H9 (cell line): ENCODE results near the gene IL16. TPM values are rescaled to one million over a fixed set of nuclear protein-coding genes. Genes with fewer than 3 reads are reported as not detected.

ENCODE experiments used
- DNase-seq: peaks from one replicate; pipeline ENCODE4 v3.0.0-alpha.2; 2017
- H2AFZ ChIP-seq: one replicate; pipeline ENCODE4 v1.6.1; 2013; ENCODE audit warnings: mild to moderate bottlenecking, low read length, control low read depth, moderate library complexity
- H2AK5ac ChIP-seq: 2 replicates; pipeline ENCODE4 v1.6.1; 2013; ENCODE audit warnings: low read length, control low read depth, mixed read lengths; ENCODE audit not compliant: insufficient read length
- H2BK120ac ChIP-seq: one replicate; pipeline ENCODE4 v1.6.1; 2013; ENCODE audit warnings: low read depth, mild to moderate bottlenecking, low read length, control low read depth, inconsistent platforms; ENCODE audit not compliant: poor library complexity, severe bottlenecking
- H2BK12ac ChIP-seq: 2 replicates; pipeline ENCODE4 v1.6.1; 2013; ENCODE audit warnings: low read length, control low read depth, mixed read lengths, low read depth; ENCODE audit not compliant: insufficient read length
- H2BK15ac ChIP-seq: 2 replicates; pipeline ENCODE4 v1.6.1; 2013; ENCODE audit warnings: low read depth, low read length, control low read depth
- H2BK20ac ChIP-seq: one replicate; pipeline ENCODE4 v1.6.1; 2013; ENCODE audit warnings: low read depth, mild to moderate bottlenecking, low read length, control low read depth, inconsistent platforms; ENCODE audit not compliant: poor library complexity, severe bottlenecking
- H2BK5ac ChIP-seq: 2 replicates; pipeline ENCODE4 v1.6.1; 2013; ENCODE audit warnings: low read length, control low read depth, mixed read lengths; ENCODE audit not compliant: insufficient read length
- H3K14ac ChIP-seq: 2 replicates; pipeline ENCODE4 v1.6.1; 2013; ENCODE audit warnings: low read length, control low read depth; ENCODE audit not compliant: insufficient read depth
- H3K18ac ChIP-seq: 2 replicates; pipeline ENCODE4 v1.6.1; 2013; ENCODE audit warnings: low read depth, mild to moderate bottlenecking, mixed read lengths, low read length, control low read depth; ENCODE audit not compliant: insufficient read length
- H3K23ac ChIP-seq: 2 replicates; pipeline ENCODE4 v1.6.1; 2013; ENCODE audit warnings: low read length, control low read depth, mixed read lengths, low read depth; ENCODE audit not compliant: insufficient read length
- H3K23me2 ChIP-seq: 2 replicates; pipeline ENCODE4 v1.6.1; 2013; ENCODE audit warnings: low read depth, mild to moderate bottlenecking, mixed read lengths, low read length, control low read depth; ENCODE audit not compliant: insufficient read length, poor library complexity, severe bottlenecking
- H3K27ac ChIP-seq: 2 replicates; pipeline ENCODE4 v1.5.1; 2013; ENCODE audit warnings: low read length, control low read depth, mixed read lengths, low read depth; ENCODE audit not compliant: insufficient read length
- H3K27me3 ChIP-seq: 2 replicates; pipeline ENCODE4 v1.6.1; 2013; ENCODE audit warnings: low read length, control low read depth, inconsistent platforms; ENCODE audit not compliant: insufficient read depth
- H3K4ac ChIP-seq: 2 replicates; pipeline ENCODE4 v1.6.1; 2013; ENCODE audit warnings: low read depth, mild to moderate bottlenecking, control low read depth, inconsistent platforms, low read length, moderate library complexity
- H3K4me1 ChIP-seq: 2 replicates; pipeline ENCODE4 v1.6.1; 2013; ENCODE audit warnings: low read length, control low read depth, inconsistent platforms; ENCODE audit not compliant: insufficient read depth
- H3K4me2 ChIP-seq: 2 replicates; pipeline ENCODE4 v1.6.1; 2013; ENCODE audit warnings: low read length, control low read depth, mixed read lengths; ENCODE audit not compliant: insufficient read length, insufficient read depth
- H3K56ac ChIP-seq: 2 replicates; pipeline ENCODE4 v1.6.1; 2013; ENCODE audit warnings: low read depth, mild to moderate bottlenecking, mixed read lengths, low read length, control low read depth; ENCODE audit not compliant: insufficient read length
- H3K79me1 ChIP-seq: 2 replicates; pipeline ENCODE4 v1.6.1; 2013; ENCODE audit warnings: low read depth, mild to moderate bottlenecking, moderate library complexity, low read length, control low read depth, inconsistent platforms; ENCODE audit not compliant: insufficient read depth, poor library complexity, severe bottlenecking
- H3K79me2 ChIP-seq: 2 replicates; pipeline ENCODE4 v1.6.1; 2013; ENCODE audit warnings: low read length, control low read depth, inconsistent platforms; ENCODE audit not compliant: insufficient read depth
- H3K9ac ChIP-seq: 2 replicates; pipeline ENCODE4 v1.6.1; 2013; ENCODE audit warnings: low read length, control low read depth, mixed read lengths; ENCODE audit not compliant: insufficient read length; ENCODE audit errors: extremely low read depth
- H3K9me3 ChIP-seq: one replicate; pipeline ENCODE4 v1.6.1; 2013; ENCODE audit warnings: low read depth, low read length, inconsistent platforms; ENCODE audit not compliant: control insufficient read depth
- H3T11ph ChIP-seq: one replicate; pipeline ENCODE4 v1.6.1; 2013; ENCODE audit warnings: mild to moderate bottlenecking, low read length, control low read depth, inconsistent platforms
- H4K20me1 ChIP-seq: one replicate; pipeline ENCODE4 v1.6.1; 2013; ENCODE audit not compliant: control insufficient read depth, insufficient read length, insufficient read depth
- H4K5ac ChIP-seq: 2 replicates; pipeline ENCODE4 v1.6.1; 2013; ENCODE audit warnings: low read depth, mild to moderate bottlenecking, mixed read lengths, low read length, control low read depth; ENCODE audit not compliant: insufficient read length
- H4K8ac ChIP-seq: replicated peaks from 2 replicates; pipeline ENCODE4 v1.6.1; 2013; ENCODE audit warnings: low read length, control low read depth, mixed read lengths, low read depth; ENCODE audit not compliant: insufficient read length
- H4K91ac ChIP-seq: 2 replicates; pipeline ENCODE4 v1.6.1; 2013; ENCODE audit warnings: low read depth, mild to moderate bottlenecking, moderate library complexity, mixed read lengths, low read length, control low read depth; ENCODE audit not compliant: insufficient read length
- H3K27ac Mint-ChIP-seq, 3 experiments: 2 replicates in 2 of 3; 3 replicates in 1 of 3; pipeline ENCODE4 v1.8.0; 2020 to 2021; ENCODE audit warnings: mixed read lengths in 3 of 3, mild to moderate bottlenecking in 1 of 3, moderate library complexity in 1 of 3
- H3K27me3 Mint-ChIP-seq: 2 replicates; pipeline ENCODE4 v1.8.0; 2021; ENCODE audit warnings: low read depth, mild to moderate bottlenecking, moderate library complexity, mixed read lengths
- H3K36me3 Mint-ChIP-seq, 3 experiments: 2 replicates in 2 of 3; 3 replicates in 1 of 3; pipeline ENCODE4 v1.8.0; 2020 to 2021; ENCODE audit warnings: low read depth in 3 of 3, mixed read lengths in 3 of 3; ENCODE audit not compliant: insufficient read depth in 1 of 3
- H3K4me1 Mint-ChIP-seq, 2 experiments: 2 replicates each; pipeline ENCODE4 v1.8.0; 2020; ENCODE audit warnings: mixed read lengths in 2 of 2
- H3K4me3 Mint-ChIP-seq, 2 experiments: 2 replicates in 1 of 2; 3 replicates in 1 of 2; pipeline ENCODE4 v1.8.0; 2020 to 2021; ENCODE audit warnings: mild to moderate bottlenecking in 2 of 2, mixed read lengths in 2 of 2, moderate library complexity in 1 of 2
- H3K9me3 Mint-ChIP-seq, 2 experiments: 2 replicates in 1 of 2; 3 replicates in 1 of 2; pipeline ENCODE4 v1.8.0; 2020; ENCODE audit warnings: mild to moderate bottlenecking in 2 of 2, mixed read lengths in 2 of 2, moderate library complexity in 1 of 2
- WGBS: extraction: QIAGEN DNeasy Blood & Tissue Kit; methylation state at CpG from one replicate; pipeline ENCODE4 v1.1.7; 2013; ENCODE audit warnings: missing lambda C conversion rate, low lambda C conversion rate, mixed read lengths; ENCODE audit not compliant: insufficient read length; ENCODE audit errors: extremely low coverage; 5-methylcytosine and 5-hydroxymethylcytosine counted together
- total RNA-seq: library from RNA; stranded (reverse); gene quantifications from 2 replicates; pipeline ENCODE4 v1.2.1, GENCODE V29; 2021
- TF ChIP-seq, protein P1 (sequence below): fragments of 200-600 bp; sonication (generic); conservative IDR thresholded peaks from 3 replicates; pipeline ENCODE4 v1.8.0; 2021; ENCODE audit warnings: antibody characterized with exemption, mild to moderate bottlenecking

The IL16 gene
- total RNA-seq, 1 experiment from 2014 or later = 0.28 TPM

DNA sequence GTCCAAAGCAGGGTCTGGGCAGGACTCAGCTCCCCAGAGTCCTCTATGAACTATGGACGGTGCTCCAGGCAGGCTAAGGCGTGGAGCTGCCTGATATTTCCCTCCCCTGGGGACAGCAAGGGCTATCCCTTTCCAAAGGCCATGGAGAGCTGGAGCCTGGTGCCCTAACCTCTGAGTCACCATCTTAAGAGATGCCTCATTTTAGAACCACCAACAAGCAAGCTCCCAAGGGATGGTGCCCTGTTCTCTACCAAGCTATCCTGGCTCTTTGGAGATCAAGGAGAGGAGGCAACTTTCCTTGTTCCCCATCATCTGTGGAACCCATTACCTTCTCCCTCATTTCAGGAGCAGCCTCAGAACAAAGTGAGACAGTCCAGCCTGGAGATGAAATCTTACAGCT lies 111.6 kb downstream of the IL16 start:
- no CpG with 5 or more reads among the region's 2 CpGs for WGBS
- Histone ChIP-seq H2BK5ac (no peak overlapping the region), H3K14ac (no peak overlapping the region; the same call in 1 of the 2 replicates), H4K20me1 (no peaks in the 10 kb centered on the region), H3K4me1 (no peaks in the 10 kb centered on the region), H3K27ac (no peak overlapping the region), H2BK20ac (no peak overlapping the region), H4K8ac (no peak overlapping the region), H2BK12ac (no peak overlapping the region), H3K27me3 (no peaks in the 10 kb centered on the region), H2AK5ac (no peak overlapping the region), H2AFZ (no peak overlapping the region), H3K79me2 (no peaks in the 10 kb centered on the region), H3K4ac (no peak overlapping the region), H3K4me2 (no peak overlapping the region), H4K91ac (no peak overlapping the region), H3K56ac (no peak overlapping the region), H3K9me3 (no peaks in the 10 kb centered on the region), H4K5ac (no peak overlapping the region), H3K9ac (no peak overlapping the region), H2BK15ac (no peak overlapping the region), H3K79me1 (no peaks in the 10 kb centered on the region), H3K23ac (no peak overlapping the region), H3K23me2 (no peaks in the 10 kb centered on the region), H3K18ac (no peak overlapping the region), H3T11ph (no peak overlapping the region), H2BK120ac (no peak overlapping the region)
- TF ChIP-seq, protein P1, sequence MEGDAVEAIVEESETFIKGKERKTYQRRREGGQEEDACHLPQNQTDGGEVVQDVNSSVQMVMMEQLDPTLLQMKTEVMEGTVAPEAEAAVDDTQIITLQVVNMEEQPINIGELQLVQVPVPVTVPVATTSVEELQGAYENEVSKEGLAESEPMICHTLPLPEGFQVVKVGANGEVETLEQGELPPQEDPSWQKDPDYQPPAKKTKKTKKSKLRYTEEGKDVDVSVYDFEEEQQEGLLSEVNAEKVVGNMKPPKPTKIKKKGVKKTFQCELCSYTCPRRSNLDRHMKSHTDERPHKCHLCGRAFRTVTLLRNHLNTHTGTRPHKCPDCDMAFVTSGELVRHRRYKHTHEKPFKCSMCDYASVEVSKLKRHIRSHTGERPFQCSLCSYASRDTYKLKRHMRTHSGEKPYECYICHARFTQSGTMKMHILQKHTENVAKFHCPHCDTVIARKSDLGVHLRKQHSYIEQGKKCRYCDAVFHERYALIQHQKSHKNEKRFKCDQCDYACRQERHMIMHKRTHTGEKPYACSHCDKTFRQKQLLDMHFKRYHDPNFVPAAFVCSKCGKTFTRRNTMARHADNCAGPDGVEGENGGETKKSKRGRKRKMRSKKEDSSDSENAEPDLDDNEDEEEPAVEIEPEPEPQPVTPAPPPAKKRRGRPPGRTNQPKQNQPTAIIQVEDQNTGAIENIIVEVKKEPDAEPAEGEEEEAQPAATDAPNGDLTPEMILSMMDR = no peak
- no peak for DNase-seq
- no peak overlapping the region for H3K4me3 Mint-ChIP-seq
- H3K9me3 Mint-ChIP-seq = no peaks in the 10 kb centered on the region
- H3K36me3 Mint-ChIP-seq = peaks cover 13 to 22% (median 15%) of the 10 kb centered on the region in 3 experiments; a peak in 6 of 7 replicates
- H3K27ac Mint-ChIP-seq = no peak overlapping the region
- peaks cover 16 to 17% of the 10 kb centered on the region in 2 experiments for H3K4me1 Mint-ChIP-seq
- no peaks in the 10 kb centered on the region; the same call in 1 of the 2 replicates for H3K27me3 Mint-ChIP-seq
